Suppressor macrophage treated with lipopolysaccharide for 4 hours (primary cell): ENCODE measurements around the gene RGS1.

Experiments used
- DNase-seq: peaks from one replicate; pipeline ENCODE4 v3.0.0-alpha.2; 2020

Gene RGS1

GRCh38 chr1:192554904-192555303 lies 20.7 kb upstream of the RGS1 start:
- no peak for DNase-seq

DNA sequence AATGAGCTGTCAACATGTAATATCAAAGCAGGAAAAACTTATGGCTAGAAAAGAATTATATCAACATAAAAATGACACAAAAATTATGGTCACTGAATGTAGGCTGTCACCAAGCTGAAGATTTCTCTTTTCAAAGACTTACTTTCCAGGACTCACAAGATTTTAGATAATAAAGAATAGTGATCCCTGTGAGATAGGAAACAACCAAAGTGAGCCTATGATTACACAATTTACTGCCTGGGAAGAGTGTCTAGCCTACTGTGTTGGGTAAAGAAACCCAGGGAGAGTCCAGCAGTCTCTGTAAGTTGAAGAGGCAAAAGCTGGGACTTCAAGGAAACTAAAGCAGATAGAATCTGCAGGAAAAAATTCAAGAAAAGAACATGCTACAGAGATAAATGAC lies 20.2 kb upstream of the RGS1 start:
- DNase-seq = no peak

- no peak for DNase-seq
Observed at GRCh38 chr1:192557841-192558595, 17.6 kb upstream of the RGS1 start.

DNA sequence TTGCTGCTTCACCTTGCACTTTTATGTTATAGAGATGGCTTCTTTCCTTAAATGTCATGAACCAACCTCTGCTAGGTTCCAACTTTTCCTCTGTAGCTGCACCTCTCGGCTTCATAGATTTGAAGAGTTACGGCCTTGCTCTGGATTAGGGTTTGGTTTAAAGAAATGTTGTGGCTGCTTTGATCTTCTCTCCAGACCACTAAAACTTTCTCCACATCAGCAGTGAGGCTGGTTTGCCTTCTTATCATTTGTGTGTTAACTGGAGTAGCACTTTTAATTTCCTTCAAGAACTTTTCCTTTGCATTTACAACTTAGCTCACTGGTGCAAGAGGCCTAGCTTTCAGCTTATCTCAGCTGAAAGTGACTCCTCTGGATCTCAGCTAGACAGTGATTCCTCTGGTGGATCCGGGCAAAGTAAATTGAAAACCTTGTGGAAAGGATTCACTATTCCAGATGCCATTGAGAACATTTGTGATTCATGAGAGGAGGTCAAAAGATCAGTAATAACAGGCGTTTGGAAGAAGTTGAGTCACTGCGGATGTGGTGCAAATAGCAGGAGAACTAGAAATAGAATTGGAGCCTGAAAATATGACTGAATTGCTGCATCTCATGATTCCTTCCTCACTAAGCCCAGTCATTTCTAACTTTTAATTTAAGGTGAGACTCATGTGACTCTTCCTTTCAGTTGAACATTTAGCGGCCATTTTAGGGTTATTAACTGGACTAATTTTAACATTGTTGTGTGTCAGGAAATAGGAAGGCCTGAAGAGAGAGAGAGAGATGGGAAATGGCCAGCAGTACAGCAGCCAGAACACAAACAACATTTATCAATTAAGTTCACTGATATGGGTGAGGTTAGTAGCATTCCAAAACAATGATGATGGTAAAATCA lies 16.2 kb upstream of the RGS1 start:
- no peak for DNase-seq

GRCh38 chr1:192561301-192561700 lies 14.3 kb upstream of the RGS1 start:
- DNase-seq = no peak

- no peak for DNase-seq
Observed at GRCh38 chr1:192563129-192563528, 12.4 kb upstream of the RGS1 start.

GRCh38 chr1:192564099-192564498 lies 11.5 kb upstream of the RGS1 start:
- no peak for DNase-seq

GRCh38 chr1:192565946-192566345 lies 9.6 kb upstream of the RGS1 start:
- DNase-seq = no peak

GRCh38 chr1:192566657-192567056 lies 8.9 kb upstream of the RGS1 start:
- DNase-seq = peak; percentile 77

- no peak for DNase-seq
Observed at GRCh38 chr1:192568063-192568462, 7.5 kb upstream of the RGS1 start.

DNA sequence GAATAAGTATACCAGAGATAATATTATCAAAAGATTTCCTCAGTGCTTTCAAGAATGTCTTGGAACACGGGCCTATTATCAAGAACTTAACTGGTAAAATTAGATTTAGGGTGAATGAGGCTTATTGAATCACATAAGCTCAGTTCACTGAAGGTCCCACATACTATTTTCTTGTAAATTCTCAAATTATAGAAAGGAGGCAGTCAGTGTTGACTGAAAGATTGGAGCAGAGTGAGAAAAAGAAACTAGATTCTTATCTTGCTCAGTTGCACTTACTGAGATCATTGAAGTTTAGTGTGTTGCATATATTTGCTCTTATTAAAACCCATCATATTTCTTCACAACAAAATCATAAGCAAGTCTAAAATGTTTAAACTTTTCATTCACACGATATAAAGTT lies 3.9 kb upstream of the RGS1 start:
- no peak for DNase-seq

DNA sequence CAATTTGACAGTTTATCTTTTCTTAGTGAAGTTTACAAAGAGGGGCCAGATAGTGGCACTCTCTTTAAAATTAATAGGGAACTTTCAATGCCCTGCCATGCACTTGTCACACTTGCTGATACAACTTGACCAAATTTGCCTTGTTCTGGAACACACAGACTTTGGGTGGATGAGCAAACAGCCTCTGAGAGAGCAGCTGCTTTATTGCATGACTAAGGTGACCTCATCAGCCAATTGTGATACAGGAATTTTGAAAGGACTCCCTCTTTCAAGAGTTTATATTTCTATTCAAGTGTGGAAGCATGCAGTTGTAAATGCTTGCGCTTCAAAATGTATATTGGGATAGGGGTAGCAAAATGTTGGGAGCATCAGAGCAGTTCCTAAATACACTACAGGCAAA lies 2.1 kb upstream of the RGS1 start:
- DNase-seq = peak; percentile 78

GRCh38 chr1:192574073-192574472 lies 1.5 kb upstream of the RGS1 start:
- no peak for DNase-seq

DNA sequence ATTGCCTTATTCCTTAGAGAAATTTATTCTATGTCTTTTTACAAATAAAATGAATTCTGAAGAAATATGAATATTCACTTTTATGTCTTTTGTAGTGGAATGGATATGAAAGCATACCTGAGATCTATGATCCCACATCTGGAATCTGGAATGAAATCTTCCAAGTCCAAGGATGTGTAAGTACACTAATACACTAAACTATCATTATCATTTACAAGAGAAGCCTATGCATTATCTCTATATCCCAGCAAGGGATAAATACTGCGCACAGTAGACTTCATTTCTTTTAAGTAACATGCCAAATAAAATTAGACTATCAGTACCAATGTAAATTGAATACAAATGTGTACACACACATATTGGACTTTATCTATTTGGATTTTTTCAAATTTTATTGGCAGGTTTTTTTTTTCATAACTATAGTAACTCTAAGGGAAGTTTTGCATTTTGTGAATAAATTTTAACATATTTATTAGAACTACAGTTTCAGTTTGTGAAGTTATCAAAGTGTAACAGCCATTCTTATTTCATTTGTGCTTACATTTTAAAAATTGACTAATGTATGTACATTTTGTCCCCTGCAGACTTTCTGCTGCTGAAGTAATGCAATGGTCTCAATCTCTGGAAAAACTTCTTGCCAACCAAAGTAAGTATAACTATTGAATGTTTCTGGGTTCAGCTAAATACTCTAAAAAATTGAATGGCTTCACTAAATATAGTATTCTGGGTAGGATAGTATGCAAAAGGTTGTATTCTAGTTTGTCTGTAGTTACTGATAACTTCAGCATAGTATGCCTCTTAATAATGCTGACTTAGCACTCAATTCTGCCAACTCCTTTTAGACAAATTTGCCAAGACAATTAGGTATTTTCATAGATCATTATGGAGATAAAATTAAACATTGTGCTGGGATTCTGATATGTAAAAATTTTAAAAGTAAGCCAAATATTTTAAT lies 894 bp downstream of the RGS1 start:
- DNase-seq = no peak

GRCh38 chr1:192577145-192578140 lies 1.9 kb downstream of the RGS1 start:
- DNase-seq = no peak

DNA sequence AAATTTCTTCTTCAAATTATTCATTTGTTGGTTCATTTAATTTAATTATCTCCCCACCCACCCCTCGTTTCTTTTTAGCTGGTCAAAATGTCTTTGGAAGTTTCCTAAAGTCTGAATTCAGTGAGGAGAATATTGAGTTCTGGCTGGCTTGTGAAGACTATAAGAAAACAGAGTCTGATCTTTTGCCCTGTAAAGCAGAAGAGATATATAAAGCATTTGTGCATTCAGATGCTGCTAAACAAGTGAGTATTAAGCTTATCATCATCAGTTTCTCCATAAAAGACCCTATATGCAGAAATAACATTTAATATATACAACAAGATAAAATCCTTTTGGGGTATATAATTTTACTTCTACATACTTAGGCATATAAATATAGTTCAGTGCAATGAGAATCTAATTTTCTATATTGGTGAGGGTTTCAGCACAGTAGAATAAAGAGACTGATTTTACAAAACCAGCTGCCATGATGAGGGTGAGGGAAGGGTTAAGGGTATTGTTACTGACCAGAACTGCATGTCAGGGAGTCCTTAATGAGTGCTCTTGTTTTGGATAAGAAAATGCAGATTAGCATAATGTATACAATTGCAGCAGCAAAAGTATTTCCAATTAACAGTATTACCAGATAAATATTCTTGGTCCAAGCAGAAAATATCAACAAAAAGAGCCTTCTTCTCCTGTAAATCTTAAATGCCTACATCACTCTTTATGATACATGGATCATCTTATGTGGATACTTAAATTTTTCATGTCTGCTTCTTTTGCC lies 2.8 kb downstream of the RGS1 start:
- DNase-seq = no peak

DNA sequence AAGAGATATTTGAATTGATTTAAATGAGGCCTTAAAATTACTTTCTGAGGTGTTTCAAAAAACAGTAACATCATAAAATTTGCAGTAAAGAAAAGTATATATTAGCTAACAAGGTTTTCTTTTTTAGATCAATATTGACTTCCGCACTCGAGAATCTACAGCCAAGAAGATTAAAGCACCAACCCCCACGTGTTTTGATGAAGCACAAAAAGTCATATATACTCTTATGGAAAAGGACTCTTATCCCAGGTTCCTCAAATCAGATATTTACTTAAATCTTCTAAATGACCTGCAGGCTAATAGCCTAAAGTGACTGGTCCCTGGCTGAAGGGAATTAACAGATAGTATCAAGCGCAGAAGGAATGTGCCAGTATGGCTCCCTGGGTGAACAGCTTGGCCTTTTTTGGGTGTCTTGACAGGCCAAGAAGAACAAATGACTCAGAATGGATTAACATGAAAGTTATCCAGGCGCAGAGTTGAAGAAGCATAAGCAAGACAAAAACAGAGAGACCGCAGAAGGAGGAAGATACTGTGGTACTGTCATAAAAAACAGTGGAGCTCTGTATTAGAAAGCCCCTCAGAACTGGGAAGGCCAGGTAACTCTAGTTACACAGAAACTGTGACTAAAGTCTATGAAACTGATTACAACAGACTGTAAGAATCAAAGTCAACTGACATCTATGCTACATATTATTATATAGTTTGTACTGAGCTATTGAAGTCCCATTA lies 3.6 kb downstream of the RGS1 start:
- DNase-seq = no peak

GRCh38 chr1:192580351-192580962 lies 4.9 kb downstream of the RGS1 start:
- peak; percentile 65 for DNase-seq

- DNase-seq = no peak
Observed at GRCh38 chr1:192581131-192581927, 5.8 kb downstream of the RGS1 start.
